ENCODE measurements around the gene CENPS.

The CENPS gene

DNA sequence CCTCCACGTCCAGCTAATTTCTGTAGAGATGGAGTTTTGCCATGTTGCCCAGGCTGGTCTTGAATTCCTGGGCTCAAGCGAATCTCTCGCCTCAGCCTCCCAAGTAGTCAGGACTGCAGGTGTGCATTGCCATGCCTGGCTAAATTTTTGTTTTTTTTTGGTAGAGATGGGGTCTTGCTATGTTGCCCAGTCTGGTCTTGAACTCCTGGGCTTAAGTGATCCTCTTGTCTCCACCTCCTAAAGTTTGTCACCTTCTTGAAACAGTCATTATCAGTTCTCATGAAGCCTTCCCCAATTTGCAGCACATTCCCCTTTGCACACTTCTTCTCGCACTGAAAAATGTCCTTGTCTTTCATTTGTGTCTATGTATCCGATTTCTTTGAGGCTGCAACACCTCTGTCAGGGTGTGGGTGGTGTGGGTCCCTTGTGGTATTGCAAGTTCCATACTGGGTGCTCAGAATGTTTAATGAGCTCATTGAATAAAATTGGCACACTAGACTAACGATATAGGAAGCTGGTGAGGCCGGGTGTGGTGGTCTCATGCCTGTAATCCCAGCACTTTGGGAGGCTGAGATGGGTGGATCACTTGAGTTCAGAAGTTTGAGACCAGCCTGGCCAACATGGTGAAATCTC, 16.7 kb downstream of the CENPS start:
- no peak for DNase-seq
- no peak overlapping the region for H3K4me3 ChIP-seq
- TF ChIP-seq, protein P1, sequence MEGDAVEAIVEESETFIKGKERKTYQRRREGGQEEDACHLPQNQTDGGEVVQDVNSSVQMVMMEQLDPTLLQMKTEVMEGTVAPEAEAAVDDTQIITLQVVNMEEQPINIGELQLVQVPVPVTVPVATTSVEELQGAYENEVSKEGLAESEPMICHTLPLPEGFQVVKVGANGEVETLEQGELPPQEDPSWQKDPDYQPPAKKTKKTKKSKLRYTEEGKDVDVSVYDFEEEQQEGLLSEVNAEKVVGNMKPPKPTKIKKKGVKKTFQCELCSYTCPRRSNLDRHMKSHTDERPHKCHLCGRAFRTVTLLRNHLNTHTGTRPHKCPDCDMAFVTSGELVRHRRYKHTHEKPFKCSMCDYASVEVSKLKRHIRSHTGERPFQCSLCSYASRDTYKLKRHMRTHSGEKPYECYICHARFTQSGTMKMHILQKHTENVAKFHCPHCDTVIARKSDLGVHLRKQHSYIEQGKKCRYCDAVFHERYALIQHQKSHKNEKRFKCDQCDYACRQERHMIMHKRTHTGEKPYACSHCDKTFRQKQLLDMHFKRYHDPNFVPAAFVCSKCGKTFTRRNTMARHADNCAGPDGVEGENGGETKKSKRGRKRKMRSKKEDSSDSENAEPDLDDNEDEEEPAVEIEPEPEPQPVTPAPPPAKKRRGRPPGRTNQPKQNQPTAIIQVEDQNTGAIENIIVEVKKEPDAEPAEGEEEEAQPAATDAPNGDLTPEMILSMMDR (IDR thresholded peaks at IDR 0.05): no peak

DNA sequence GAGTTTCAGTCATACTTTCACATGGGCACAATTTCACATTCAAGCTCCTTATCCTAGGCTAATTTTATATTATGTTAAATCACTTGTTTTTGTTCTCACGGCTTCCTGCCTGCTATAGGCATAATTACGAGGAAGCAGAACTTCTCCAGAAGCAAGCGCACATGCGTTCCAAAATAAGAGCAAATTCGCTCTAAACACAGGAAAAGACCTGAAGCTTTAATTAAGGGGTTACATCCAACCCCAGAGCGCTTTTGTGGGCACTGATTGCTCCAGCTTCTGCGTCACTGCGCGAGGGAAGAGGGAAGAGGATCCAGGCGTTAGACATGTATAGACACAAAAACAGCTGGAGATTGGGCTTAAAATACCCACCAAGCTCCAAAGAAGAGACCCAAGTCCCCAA, 19.5 kb downstream of the CENPS start, which contains the start of gene CORT:
TSS of gene CORT (plus strand) at position 281 of the 400 bp plus-strand sequence. CDS start 193 bp downstream, outside the sequence.
- intact Hi-C loops (cut with DNase I; ENCODE audit: low total_unique reads): no loop called here
- Histone ChIP-seq H3K9me3 (no peaks in the 10 kb centered on the region), H3K27me3 (peaks cover 0 to 12% of the 10 kb centered on the region in 2 donors), H3K36me3 (peaks cover 0 to 2% (median 0%) of the 10 kb centered on the region in 3 donors), H3K27ac (no peak within 1 kb of the TSS), H3K4me1 (peaks cover 0 to 9% (median 4%) of the 10 kb centered on the region in 4 donors), H3K4me3 (no peak within 1 kb of the TSS)
- no peak for DNase-seq
- TF ChIP-seq, protein P1 (IDR thresholded peaks at IDR 0.05): no peak

More for the DNA sequence above, 16.7 kb downstream of the CENPS start:
- Histone ChIP-seq H3K27ac (no peak overlapping the region), H3K36me3 (peaks cover 0 to 7% (median 5%) of the 10 kb centered on the region in 3 donors), H3K4me1 (peaks cover 0 to 9% (median 4%) of the 10 kb centered on the region in 4 donors), H3K9me3 (no peaks in the 10 kb centered on the region), H3K27me3 (peaks cover 0 to 12% of the 10 kb centered on the region in 2 donors)
- intact Hi-C loops (cut with DNase I; ENCODE audit: low total_unique reads): no loop called here

DNA sequence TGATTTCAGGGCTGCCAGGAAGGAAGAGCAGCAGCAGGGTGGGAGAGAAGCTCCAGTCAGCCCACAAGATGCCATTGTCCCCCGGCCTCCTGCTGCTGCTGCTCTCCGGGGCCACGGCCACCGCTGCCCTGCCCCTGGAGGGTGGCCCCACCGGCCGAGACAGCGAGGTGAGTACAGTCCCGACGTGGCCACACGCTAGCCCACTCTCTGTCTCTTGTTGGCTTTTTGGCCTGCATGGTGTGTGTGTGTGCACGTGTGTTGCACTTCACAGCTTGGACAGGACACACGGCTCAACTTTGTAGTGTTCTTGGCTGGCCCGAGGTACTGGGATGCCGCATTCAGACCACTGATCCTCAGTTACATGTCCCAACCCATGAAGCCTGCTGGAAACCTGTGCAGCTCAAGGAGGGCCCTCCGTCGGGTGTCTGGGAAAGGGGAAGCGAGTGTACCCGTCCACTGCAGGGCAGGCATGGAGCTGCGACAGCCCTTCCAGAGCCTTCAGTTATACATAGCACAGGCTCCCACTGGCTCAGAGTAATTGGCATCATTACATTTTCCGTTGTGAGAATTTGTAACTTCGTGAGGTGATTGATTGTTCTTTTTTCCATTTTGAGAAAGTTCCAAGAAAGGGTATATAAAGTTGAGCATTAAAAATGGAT, 20.1 kb downstream of the CENPS start:
- DNase-seq: no peak
- intact Hi-C loops (cut with DNase I; ENCODE audit: low total_unique reads): no loop called here
- no peak overlapping the region for H3K4me3 ChIP-seq
- no peaks in the 10 kb centered on the region for H3K36me3 ChIP-seq
- peaks cover 0 to 9% (median 4%) of the 10 kb centered on the region in 4 donors for H3K4me1 ChIP-seq
- H3K9me3 ChIP-seq: no peaks in the 10 kb centered on the region
- peaks cover 0 to 12% of the 10 kb centered on the region in 2 donors for H3K27me3 ChIP-seq
- TF ChIP-seq, protein P1 (IDR thresholded peaks at IDR 0.05): no peak
- no peak overlapping the region for H3K27ac ChIP-seq

DNA sequence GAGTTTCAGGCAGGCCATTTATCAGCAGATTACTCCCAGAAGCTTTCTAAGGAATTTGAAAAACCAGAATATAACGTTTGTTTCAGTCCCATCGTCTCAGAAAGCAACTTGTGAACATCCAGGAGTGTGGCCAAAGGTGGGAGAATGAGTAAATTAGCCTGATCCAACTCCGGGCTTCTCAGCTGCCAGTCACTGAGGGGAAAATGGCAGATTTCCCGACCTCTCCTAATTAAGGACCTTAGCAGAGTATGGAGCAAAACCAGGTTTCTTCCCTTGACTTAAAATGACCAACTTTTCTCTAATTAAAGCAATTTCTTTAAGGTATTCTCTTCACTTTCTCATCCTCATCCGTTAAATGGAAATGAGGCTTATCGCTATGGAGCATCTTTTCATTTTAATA, 20.6 kb downstream of the CENPS start:
- H3K9me3 ChIP-seq: no peaks in the 10 kb centered on the region
- no peak overlapping the region for H3K4me3 ChIP-seq
- intact Hi-C loops (cut with DNase I; ENCODE audit: low total_unique reads): no loop called here
- H3K27me3 ChIP-seq: peaks cover 0 to 12% of the 10 kb centered on the region in 2 donors
- peaks cover 0 to 9% (median 4%) of the 10 kb centered on the region in 4 donors for H3K4me1 ChIP-seq
- TF ChIP-seq, protein P1 (IDR thresholded peaks at IDR 0.05): no peak
- no peaks in the 10 kb centered on the region for H3K36me3 ChIP-seq
- no peak for DNase-seq
- no peak overlapping the region for H3K27ac ChIP-seq

DNA sequence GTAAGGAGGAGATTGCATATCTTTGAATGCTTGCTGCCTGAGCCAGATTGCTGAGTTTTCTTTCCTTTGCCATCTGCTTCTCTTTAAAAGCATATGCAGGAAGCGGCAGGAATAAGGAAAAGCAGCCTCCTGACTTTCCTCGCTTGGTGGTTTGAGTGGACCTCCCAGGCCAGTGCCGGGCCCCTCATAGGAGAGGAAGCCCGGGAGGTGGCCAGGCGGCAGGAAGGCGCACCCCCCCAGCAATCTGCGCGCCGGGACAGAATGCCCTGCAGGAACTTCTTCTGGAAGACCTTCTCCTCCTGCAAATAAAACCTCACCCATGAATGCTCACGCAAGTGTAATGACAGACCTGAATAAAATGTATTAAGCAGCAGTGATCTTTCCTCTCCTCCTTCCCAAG, 21.1 kb downstream of the CENPS start:
- H3K27ac ChIP-seq: no peak overlapping the region
- no peak for DNase-seq

More for the DNA sequence above, 21.1 kb downstream of the CENPS start:
- Histone ChIP-seq H3K27me3 (peaks cover 0 to 12% of the 10 kb centered on the region in 2 donors), H3K4me1 (peaks cover 0 to 9% (median 4%) of the 10 kb centered on the region in 4 donors), H3K9me3 (no peaks in the 10 kb centered on the region), H3K4me3 (no peak overlapping the region), H3K36me3 (no peaks in the 10 kb centered on the region)
- intact Hi-C loops (cut with DNase I; ENCODE audit: low total_unique reads): no loop called here
- TF ChIP-seq, protein P1 (IDR thresholded peaks at IDR 0.05): no peak
